ENCODE measurements around the gene STK32C. TPM values are rescaled to one million over a fixed set of nuclear protein-coding genes. Genes with fewer than 3 reads are reported as not detected.

STK32C gene
- total and polyA plus RNA-seq, 8 donors = 3.3 to 13.2 (median 5.2) TPM

DNA sequence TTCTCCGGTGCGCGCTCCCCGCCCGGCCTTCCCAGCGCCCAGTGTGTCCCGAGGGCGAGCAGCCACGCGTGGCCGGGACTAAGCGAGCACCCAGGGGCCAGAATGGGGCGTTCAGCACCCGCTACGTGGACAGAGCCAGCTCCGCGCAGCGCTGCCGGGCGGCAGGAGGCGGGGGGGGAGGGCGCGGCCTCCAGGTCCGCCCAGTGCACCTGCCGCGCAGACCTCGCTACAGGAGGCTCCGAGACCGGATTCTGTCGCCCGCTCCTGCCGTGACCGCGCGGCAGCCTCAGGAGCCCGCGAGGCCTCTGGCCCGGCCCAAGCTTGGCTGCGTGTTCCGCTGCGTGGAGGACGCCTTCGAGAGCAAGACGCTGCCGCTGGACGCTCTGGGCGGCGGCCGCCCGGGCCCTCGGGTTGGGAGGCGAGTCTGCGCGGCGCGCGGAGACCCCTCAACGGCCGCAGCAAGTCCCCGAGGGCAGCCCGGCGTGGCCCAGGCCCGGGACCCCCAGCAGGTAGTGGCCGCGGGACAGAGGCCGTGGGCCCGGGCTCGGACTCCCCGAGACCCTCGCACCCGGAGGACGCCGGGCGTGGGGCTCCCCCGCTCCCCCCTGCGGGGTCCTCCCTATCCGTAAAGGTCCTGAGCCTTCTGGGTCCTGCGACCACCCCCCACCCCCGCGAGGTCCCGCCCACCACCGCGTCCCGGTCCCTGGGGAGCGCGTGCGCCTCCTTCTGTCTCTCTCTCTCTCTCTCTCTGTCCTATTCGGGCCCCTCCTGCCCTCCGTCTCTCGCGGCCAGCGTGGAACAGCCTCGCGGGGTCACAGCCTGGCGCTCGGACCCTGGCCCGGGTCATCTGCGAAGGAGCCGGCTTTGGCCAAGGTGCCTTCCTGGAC is 121.9 kb downstream of the STK32C start:
- Histone ChIP-seq H3K9me3 (no peaks in the 10 kb centered on the region), H3K4me3 (peak overlapping the region in 2 of 4 donors; percentile 11 to 37), H3K4me1 (peaks cover 0 to 3% (median 0%) of the 10 kb centered on the region in 3 donors), H3K27me3 (peaks cover 0 to 12% (median 0%) of the 10 kb centered on the region in 4 donors), H3K36me3 (no peaks in the 10 kb centered on the region), H3K27ac (no peak overlapping the region)
- ATAC-seq (peak; percentile 92 to 97 (median 94)), FAIRE-seq (no peak), DNase-seq (peak; percentile 52 to 87 (median 68))
- 2 to 4% methylated on average over 63 to 99 of the region's 99 CpGs for WGBS, 2 donors
- TF ChIP-seq, protein P1, sequence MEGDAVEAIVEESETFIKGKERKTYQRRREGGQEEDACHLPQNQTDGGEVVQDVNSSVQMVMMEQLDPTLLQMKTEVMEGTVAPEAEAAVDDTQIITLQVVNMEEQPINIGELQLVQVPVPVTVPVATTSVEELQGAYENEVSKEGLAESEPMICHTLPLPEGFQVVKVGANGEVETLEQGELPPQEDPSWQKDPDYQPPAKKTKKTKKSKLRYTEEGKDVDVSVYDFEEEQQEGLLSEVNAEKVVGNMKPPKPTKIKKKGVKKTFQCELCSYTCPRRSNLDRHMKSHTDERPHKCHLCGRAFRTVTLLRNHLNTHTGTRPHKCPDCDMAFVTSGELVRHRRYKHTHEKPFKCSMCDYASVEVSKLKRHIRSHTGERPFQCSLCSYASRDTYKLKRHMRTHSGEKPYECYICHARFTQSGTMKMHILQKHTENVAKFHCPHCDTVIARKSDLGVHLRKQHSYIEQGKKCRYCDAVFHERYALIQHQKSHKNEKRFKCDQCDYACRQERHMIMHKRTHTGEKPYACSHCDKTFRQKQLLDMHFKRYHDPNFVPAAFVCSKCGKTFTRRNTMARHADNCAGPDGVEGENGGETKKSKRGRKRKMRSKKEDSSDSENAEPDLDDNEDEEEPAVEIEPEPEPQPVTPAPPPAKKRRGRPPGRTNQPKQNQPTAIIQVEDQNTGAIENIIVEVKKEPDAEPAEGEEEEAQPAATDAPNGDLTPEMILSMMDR (IDR thresholded peaks at IDR 0.05) = no peak
- intact Hi-C loops (cut with DNase I) = no loop called here

DNA sequence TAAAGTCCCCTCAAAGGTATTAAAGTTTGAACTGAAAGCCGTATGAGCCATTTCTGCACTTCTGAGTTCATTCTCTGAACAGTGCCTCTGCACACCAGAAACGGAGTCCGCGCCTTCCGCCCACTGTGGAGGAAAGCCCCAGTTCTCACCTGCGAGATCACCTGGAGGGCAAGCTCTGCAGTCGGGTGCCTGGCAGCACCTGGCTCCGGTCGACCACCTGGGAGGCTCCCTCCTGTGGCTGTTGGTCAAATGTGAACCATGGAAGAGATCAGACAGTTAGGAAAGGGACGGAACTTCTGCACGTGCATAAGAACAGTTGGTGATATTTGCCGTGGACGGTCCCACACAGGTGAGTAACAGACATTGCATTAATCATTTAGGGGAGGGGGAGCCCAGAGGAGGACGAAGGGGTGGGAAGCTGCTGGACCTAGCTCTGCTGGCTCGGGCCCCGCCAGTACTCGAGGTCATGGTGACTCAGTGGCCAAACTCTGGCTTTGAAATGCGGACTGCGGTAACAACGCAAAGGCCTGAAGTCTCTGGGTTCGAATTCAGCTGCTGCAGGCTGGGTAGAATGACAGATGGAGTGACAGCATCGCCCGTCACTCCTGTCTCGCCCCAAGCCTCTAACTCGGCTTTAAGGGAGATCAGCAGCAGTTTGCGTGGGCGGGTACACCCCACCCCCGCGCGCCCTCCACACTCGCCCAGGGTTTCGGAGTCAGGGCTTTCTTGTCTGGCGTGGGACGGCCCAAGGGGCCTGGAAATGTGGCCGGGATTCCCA is 122.7 kb downstream of the STK32C start:
- 32 to 37% methylated on average over 35 of the region's 35 CpGs for WGBS, 2 donors
- peaks cover 0 to 12% (median 0%) of the 10 kb centered on the region in 4 donors for H3K27me3 ChIP-seq
- TF ChIP-seq, protein P1 (IDR thresholded peaks at IDR 0.05) = no peak
- peaks cover 0 to 3% (median 0%) of the 10 kb centered on the region in 3 donors for H3K4me1 ChIP-seq
- H3K36me3 ChIP-seq = no peaks in the 10 kb centered on the region
- DNase-seq = no peak
- no peak for FAIRE-seq
- no peak overlapping the region for H3K4me3 ChIP-seq
- no peaks in the 10 kb centered on the region for H3K9me3 ChIP-seq
- intact Hi-C loops (cut with DNase I) = no loop called here
- ATAC-seq = no peak
- H3K27ac ChIP-seq = no peak overlapping the region

DNA sequence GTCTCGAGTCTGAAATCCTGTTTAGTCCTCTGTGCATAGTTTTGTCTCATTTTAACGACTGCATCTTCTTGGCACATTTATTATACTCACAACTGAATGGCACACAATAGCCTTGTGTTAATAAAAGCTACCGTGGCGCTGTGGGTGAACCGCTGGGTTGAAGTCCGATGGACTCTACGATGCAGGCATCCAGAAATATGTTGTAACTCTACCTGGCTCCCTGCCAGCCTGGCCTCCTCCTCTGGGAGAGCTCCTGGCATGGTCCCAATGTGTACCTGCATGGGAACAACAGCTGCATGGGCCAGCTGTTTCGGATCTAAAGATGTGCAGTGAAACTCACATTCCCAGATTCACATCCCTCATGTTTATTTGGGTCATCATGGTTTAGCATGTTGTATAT is 124.7 kb downstream of the STK32C start:
- Histone ChIP-seq H3K27me3 (peaks cover 0 to 3% (median 0%) of the 10 kb centered on the region in 4 donors), H3K9me3 (no peaks in the 10 kb centered on the region), H3K4me3 (no peak overlapping the region), H3K27ac (no peak overlapping the region), H3K4me1 (peaks cover 0 to 3% (median 0%) of the 10 kb centered on the region in 3 donors), H3K36me3 (no peaks in the 10 kb centered on the region)
- 20 to 24% methylated on average over 8 of the region's 8 CpGs for WGBS, 2 donors
- FAIRE-seq (no peak), DNase-seq (peak in 4 of 6 donors; percentile 17 to 68 (median 64)), ATAC-seq (no peak)
- intact Hi-C loops (cut with DNase I) = no loop called here
- TF ChIP-seq, protein P1 (IDR thresholded peaks at IDR 0.05) = no peak

DNA sequence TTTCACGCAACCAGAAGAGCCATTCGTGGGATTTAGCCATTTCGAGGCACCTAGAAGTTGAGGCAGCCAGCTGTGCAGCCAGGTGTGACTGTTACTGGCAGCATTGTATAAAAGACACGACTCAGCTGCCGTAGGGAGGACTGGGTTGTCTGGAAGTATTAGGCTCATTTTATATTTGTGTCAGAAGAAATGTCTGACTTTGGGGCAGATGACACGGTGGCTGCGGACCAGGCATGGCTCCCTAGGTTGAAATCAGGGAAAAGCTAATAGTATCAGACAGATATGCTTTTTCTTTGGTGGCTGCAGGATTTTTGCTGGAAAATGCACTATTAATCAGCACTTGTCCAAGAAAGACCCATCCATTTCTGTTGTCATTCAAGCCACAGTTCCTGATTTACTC is 125.2 kb downstream of the STK32C start:
- Histone ChIP-seq H3K27me3 (peaks cover 0 to 3% (median 0%) of the 10 kb centered on the region in 4 donors), H3K36me3 (no peaks in the 10 kb centered on the region), H3K27ac (no peak overlapping the region), H3K4me3 (no peak overlapping the region), H3K9me3 (no peaks in the 10 kb centered on the region), H3K4me1 (peaks cover 0 to 3% (median 0%) of the 10 kb centered on the region in 3 donors)
- WGBS, 2 donors = 72 to 79% methylated on average over 7 of the region's 7 CpGs
- intact Hi-C loops (cut with DNase I) = no loop called here
- FAIRE-seq (no peak), DNase-seq (no peak), ATAC-seq (no peak)
- TF ChIP-seq, protein P1 (IDR thresholded peaks at IDR 0.05) = no peak

All from pancreas (tissue), 10 donors.